Chondrocyte (in vitro differentiated cells): ENCODE measurements around the gene CNBD2. TPM values are rescaled to one million over a fixed set of nuclear protein-coding genes. Genes with fewer than 3 reads are reported as not detected.
"Not testable (repeated sequence)": the region's sequence is repeated elsewhere in the genome, so short reads cannot be mapped to it uniquely, and the experiment has no call there.

Experiments
- DNase-seq: peaks from one replicate; pipeline ENCODE4 v3.0.0; 2021; ENCODE audit warnings: mixed read lengths, low spot score
- H3K27ac Mint-ChIP-seq: one replicate; pipeline ENCODE4 v1.8.0; 2021; ENCODE audit warnings: mild to moderate bottlenecking, moderate library complexity, mixed read lengths; ENCODE audit not compliant: unreplicated experiment
- H3K27me3 Mint-ChIP-seq: 2 replicates; pipeline ENCODE4 v1.8.0; 2021; ENCODE audit warnings: low read depth, mixed read lengths
- H3K36me3 Mint-ChIP-seq: 2 replicates; pipeline ENCODE4 v1.8.0; 2021; ENCODE audit warnings: low read depth, mixed read lengths
- H3K4me1 Mint-ChIP-seq: 2 replicates; pipeline ENCODE4 v1.8.0; 2021; ENCODE audit warnings: low read depth, mild to moderate bottlenecking, mixed read lengths
- H3K4me3 Mint-ChIP-seq: one replicate; pipeline ENCODE4 v1.8.0; 2021; ENCODE audit warnings: mild to moderate bottlenecking, moderate library complexity, mixed read lengths; ENCODE audit not compliant: unreplicated experiment
- H3K9me3 Mint-ChIP-seq: 2 replicates; pipeline ENCODE4 v1.8.0; 2021; ENCODE audit warnings: low read depth, mixed read lengths
- CTCF ChIP-seq: fragments of 200-600 bp; sonication (generic); IDR thresholded peaks from 2 replicates; pipeline ENCODE4 v1.5.0; 2021; ENCODE audit warnings: antibody characterized with exemption, mild to moderate bottlenecking, moderate library complexity
- total RNA-seq: library from RNA; stranded (reverse); gene quantifications from 3 replicates; pipeline ENCODE4 v1.2.1, GENCODE V29; 2021

CNBD2 gene
- total RNA-seq, 1 donor from 2014 or later = 3.3 TPM

GRCh38 chr20:36065427-36065998 is 97.1 kb downstream of the CNBD2 start:
- no peaks in the 10 kb centered on the region for H3K27me3 Mint-ChIP-seq
- H3K4me3 Mint-ChIP-seq = peak overlapping the region; percentile 78
- H3K9me3 Mint-ChIP-seq = peaks cover 3% of the 10 kb centered on the region
- peaks cover 7% of the 10 kb centered on the region for H3K4me1 Mint-ChIP-seq
- no peaks in the 10 kb centered on the region for H3K36me3 Mint-ChIP-seq
- H3K27ac Mint-ChIP-seq = peak overlapping the region; percentile 92
- DNase-seq = no peak
- no peak for TF ChIP-seq CTCF

DNA sequence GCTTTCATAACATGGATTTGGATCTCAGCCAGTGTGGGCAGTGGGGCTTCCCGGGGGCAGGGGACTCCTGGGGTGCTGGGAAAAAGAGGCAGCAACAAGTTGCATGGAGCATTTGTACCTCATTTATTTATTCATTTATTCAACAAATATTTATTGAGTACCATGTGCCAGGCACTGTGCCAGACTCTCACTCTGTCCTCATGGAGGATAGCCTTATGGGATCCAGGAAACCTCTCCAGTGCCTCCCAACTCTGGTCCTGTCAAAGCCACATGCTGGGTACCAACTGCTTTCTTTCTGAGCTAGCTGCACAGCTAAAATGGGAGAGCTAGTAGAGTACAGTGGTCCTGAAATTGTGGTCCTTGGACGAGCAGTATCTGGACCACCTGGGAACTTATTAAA is 98.4 kb downstream of the CNBD2 start:
- H3K9me3 Mint-ChIP-seq = peaks cover 2% of the 10 kb centered on the region
- peaks cover 7% of the 10 kb centered on the region for H3K4me1 Mint-ChIP-seq
- no peaks in the 10 kb centered on the region for H3K36me3 Mint-ChIP-seq
- TF ChIP-seq CTCF = no peak
- H3K27ac Mint-ChIP-seq = no peak overlapping the region
- peaks cover 5% of the 10 kb centered on the region for H3K27me3 Mint-ChIP-seq
- no peak overlapping the region for H3K4me3 Mint-ChIP-seq
- no peak for DNase-seq

DNA sequence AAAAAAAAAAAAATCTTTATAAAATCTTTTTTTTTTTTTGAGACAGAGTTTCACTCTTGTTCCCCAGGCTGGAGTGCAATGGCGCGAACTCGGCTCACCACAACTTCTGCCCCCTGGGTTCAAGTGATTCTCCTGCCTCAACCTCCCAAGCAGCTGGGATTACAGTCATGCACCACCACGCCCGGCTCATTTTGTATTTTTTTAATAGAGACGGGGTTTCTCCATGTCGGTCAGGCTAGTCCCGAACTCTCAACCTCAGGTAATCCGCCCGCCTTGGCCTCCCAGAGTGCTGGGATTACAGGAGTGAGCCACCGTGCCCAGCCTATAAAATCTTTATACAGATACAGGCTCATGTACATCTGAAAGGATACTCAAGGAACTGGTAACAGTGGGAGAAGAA is 100.1 kb downstream of the CNBD2 start:
- not testable (repeated sequence) for H3K27me3 Mint-ChIP-seq, H3K9me3 Mint-ChIP-seq, H3K36me3 Mint-ChIP-seq, H3K4me3 Mint-ChIP-seq, H3K4me1 Mint-ChIP-seq, H3K27ac Mint-ChIP-seq, DNase-seq

DNA sequence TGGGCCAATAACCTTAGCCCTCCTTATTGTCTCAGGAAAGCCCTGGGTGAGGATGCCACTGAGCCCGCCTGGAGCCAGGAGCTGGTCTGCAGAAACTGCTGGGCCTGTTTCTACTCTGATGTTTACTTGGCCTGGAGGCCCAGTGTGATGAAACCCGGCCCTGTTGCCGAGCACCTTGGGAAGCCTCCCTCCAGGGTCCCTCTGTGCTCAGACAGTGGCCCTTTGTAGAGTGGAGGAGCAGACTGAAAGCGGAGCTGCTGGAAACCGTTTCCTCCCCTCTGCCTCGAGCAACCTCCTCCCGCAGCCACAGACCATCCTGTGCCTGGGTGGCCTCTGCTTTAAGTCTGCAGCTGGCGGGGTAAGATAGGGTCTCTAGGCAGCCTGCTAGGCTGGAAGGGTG is 102.1 kb downstream of the CNBD2 start:
- peaks cover 6% of the 10 kb centered on the region for H3K4me1 Mint-ChIP-seq
- no peak overlapping the region for H3K27ac Mint-ChIP-seq
- TF ChIP-seq CTCF = no peak
- no peaks in the 10 kb centered on the region for H3K9me3 Mint-ChIP-seq
- H3K27me3 Mint-ChIP-seq = peaks cover 5% of the 10 kb centered on the region
- H3K36me3 Mint-ChIP-seq = no peaks in the 10 kb centered on the region
- DNase-seq = no peak
- no peak overlapping the region for H3K4me3 Mint-ChIP-seq

GRCh38 chr20:36071848-36072247 is 103.5 kb downstream of the CNBD2 start:
- DNase-seq = no peak
- no peak for TF ChIP-seq CTCF
- Mint-ChIP-seq H3K27ac (no peak overlapping the region), H3K27me3 (peaks cover 5% of the 10 kb centered on the region), H3K36me3 (no peaks in the 10 kb centered on the region), H3K4me3 (no peak overlapping the region), H3K9me3 (no peaks in the 10 kb centered on the region), H3K4me1 (peaks cover 6% of the 10 kb centered on the region)

- H3K27me3 Mint-ChIP-seq = peaks cover 5% of the 10 kb centered on the region
- TF ChIP-seq CTCF = no peak
- H3K4me3 Mint-ChIP-seq = no peak overlapping the region
- H3K4me1 Mint-ChIP-seq = peaks cover 6% of the 10 kb centered on the region
- no peak for DNase-seq
- H3K27ac Mint-ChIP-seq = no peak overlapping the region
- no peaks in the 10 kb centered on the region for H3K36me3 Mint-ChIP-seq
- no peaks in the 10 kb centered on the region for H3K9me3 Mint-ChIP-seq
These were observed 106.6 kb downstream of the CNBD2 start for GRCh38 chr20:36074983-36075382.

DNA sequence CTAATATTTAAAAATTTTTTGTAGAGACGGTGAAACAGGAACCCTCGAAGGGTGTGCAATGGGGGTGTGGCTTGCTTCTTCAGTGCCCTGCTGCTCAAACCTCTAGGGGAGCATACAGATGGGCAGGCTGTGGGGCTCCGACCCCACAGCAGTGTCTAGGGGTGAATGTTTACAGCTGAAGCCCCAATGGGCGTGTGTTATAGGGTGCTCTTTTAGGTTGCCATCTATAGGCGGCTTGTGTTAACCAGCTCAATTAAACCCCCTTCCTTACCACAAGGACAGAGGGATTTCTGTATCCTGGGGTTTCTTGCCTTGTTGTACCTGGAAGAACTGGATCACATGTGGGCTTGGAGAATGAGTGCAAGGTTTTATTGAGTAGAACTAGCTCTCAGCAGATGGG is 109.4 kb downstream of the CNBD2 start:
- not testable (repeated sequence) for H3K4me3 Mint-ChIP-seq, H3K27me3 Mint-ChIP-seq, H3K36me3 Mint-ChIP-seq, DNase-seq, H3K27ac Mint-ChIP-seq, H3K9me3 Mint-ChIP-seq
- H3K4me1 Mint-ChIP-seq = peaks cover 15% of the 10 kb centered on the region
